Activated CD8-positive, alpha-beta memory T cell treated with anti-CD3 and anti-CD28 coated beads, Interleukin-2, amount 50 U/mL, for 24 hours (primary cell): ENCODE data around the gene ELFN1.

Source experiments
- DNase-seq: peaks from one replicate; pipeline ENCODE4 v3.0.0-alpha.2; 2020; ENCODE audit errors: extremely low read depth

ELFN1 gene

DNA sequence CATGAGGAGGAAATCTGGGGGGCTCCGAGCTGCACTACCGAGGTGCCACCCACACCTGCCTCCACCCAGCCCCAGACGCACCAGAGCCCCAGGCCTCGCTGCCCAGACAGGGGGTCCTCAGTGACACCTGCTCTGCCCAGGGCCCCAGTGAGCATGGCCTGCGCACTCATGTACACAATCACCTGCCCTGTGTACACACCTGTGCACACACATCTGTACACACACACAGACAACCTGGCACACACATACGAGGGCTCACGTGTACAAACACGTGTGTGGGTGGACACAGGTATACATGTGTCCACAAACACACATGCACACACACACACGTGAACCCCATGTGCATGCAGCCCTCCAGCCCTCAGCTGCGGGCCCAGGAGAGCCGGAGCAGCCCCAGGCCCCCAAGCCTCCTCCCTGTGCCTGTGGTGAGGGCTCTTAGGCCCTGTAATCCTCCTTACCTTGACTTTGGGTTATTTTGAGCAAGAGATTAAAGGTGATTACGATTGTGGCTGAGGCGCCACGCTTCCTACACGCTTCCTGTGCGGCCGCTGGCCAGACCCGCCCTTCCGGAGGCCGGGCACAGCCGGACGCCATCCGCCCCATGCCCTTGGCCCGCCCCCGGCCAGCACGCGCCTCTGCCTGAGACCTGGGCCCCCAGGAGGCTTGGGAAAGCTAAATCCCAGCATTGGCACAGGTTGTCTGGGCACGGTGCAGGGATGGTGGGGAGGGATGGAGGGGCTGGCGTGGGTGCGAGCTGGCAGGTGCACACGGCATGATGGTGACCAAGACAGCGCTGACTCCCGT lies 71.9 kb downstream of the ELFN1 start:
- DNase-seq = no peak

DNA sequence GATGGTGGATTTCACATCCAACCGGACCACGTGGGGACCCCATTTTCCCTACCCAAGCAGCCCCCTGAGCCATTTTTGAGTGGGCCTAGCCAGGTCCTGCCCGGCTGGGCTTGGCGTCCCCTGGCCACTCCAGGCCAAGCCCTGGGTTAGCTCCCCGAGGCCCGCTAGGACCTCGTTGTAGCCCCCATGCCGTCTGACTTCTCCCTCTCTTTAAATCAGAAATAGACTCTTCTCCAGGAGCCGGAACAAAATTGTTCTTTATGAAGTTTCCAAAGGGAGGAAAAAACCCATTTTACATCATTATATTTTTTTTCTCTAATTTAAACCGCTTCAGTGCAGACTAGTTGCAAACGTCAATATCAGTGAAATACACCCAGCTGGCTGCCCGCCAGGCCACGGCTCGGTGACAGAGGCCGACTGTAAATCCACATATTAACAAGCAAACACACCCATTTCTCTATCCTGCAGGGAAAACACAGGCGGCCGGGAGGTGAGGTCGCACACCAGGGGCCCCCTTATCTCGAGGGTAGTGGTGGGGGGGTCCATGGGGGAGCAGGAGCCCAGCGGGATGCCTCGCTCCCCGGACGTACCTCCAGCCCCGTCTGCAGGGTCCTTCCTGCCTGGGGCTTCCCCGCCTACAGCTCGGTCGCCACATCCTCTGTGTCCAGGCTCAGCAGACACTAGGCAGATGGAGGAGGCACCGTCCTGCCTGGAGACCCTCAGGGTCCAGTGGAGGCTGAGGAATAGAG lies 72.7 kb downstream of the ELFN1 start:
- DNase-seq = no peak

- DNase-seq = no peak
These were observed 73.6 kb downstream of the ELFN1 start for GRCh38 chr7:1743481-1744230.

DNA sequence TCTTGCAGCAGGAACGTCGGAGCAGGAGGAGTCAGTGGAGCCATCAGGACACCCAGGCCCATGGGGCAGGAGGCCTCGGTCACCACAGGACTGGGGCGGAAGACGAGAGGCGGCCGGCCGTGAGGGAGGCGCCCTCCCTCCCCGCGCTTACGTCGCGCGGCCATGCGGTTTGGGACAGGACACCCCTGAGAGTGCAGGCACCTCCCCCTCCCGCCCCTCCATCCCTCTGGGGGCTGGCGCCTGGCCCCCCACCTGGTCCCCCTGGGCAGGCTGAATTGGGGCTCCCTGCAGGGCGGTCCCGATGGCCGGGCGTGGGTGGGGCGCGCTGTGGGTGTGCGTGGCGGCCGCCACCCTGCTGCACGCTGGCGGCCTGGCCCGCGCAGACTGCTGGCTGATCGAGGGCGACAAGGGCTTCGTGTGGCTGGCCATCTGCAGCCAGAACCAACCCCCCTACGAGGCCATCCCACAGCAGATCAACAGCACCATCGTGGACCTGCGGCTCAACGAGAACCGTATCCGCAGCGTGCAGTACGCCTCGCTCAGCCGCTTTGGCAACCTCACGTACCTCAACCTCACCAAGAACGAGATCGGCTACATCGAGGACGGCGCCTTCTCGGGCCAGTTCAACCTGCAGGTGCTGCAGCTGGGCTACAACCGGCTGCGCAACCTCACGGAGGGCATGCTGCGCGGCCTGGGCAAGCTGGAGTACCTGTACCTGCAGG lies 74.4 kb downstream of the ELFN1 start:
- no peak for DNase-seq

- DNase-seq = no peak
These were observed 75.0 kb downstream of the ELFN1 start for GRCh38 chr7:1745018-1745532.

- DNase-seq = no peak
These were observed 75.8 kb downstream of the ELFN1 start for GRCh38 chr7:1745576-1746490.

GRCh38 chr7:1746491-1746975 lies 76.5 kb downstream of the ELFN1 start:
- no peak for DNase-seq

DNA sequence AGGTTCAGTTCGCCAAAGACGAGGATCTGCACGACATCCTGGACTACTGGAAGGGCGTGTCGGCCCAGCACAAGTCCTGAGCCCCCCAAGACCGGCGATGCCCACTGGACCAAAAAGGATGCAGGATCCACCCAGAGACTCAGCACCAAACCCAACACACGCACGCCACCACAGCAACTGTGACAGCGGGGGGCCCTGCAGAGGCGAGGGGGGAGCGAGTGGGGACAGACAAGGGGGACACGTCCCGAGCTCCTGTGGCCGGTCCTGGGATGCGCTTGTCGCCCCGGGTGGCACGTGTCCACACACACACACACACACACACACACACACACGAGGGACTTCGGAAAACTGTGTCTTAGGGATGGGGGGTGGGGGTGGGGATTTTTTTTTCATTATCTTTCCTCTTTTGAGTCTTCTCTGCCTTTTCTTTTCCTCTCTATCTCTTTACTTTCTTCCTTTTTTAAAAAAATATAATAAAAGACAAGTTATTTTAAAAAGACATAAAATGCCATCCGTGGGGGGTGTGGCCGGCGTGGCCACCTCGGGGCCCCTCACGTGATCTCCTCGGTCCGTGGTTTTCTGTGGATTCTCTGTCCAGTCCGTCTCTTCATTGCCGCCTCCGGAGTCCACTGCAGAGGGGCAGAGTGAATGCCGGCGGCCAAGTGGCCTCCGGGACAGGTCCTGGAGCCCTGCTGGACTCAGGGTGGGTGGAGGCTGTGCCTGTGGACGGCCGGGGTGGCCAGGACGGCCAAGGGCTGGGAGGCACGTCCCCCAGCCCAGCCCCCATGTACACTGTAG lies 77.1 kb downstream of the ELFN1 start:
- DNase-seq = no peak

GRCh38 chr7:1748076-1748838 lies 78.2 kb downstream of the ELFN1 start:
- no peak for DNase-seq

GRCh38 chr7:1748839-1749173 lies 78.7 kb downstream of the ELFN1 start:
- no peak for DNase-seq

DNA sequence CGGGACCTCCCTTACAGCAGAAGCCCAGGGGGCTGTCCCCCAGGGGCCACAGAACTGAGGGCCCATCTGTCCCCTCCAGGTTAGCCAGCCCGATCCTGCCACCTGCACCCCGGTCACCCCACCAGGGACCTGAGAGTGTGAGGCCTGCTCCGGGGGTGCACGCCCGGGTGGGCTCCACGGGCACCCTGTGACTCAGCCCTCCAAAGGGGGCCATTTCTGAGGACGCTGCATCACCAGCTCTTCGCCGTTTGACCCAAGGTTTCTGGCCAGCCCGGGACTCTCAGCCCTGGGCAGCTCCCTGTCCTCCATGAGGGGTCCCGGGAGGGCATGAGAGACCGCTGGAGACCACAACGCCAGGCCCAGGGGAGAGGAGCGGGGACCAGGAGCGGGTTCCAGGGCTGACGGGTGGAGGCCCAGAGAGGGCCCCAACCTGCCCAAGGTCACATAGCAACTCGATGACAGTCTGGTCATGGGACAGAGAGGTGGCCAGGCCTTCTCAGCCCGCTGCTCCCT lies 79.3 kb downstream of the ELFN1 start:
- DNase-seq = no peak

DNA sequence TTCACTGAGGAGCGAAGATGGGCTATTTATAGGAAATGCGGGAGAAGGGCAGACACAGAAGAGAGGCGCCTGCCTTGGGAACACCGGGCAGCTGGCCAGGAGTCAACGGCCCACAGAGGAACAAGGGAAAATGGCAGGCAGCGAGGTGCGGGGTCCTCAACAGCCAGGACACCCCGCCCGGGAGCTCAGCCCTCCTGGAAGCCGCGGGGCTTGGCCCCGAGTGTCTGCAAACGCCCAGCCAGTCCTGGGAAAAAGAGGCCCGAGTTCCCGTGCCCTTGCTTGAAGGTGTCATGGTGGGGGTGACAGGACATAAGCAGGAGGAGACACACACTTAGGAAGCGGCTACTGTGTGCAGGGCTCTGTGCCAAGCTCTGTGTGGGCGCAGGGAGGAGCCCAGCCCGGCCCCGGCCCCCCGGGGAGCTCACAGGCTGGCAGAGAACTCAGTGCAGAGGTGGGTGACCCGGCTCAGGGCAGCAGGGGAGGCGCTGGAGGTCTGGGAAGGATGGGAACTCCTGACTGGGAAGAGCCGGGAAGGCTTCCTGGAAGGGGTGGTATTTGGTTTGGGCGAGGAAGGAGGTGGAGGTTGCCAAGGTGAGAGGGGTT lies 79.9 kb downstream of the ELFN1 start:
- no peak for DNase-seq

DNA sequence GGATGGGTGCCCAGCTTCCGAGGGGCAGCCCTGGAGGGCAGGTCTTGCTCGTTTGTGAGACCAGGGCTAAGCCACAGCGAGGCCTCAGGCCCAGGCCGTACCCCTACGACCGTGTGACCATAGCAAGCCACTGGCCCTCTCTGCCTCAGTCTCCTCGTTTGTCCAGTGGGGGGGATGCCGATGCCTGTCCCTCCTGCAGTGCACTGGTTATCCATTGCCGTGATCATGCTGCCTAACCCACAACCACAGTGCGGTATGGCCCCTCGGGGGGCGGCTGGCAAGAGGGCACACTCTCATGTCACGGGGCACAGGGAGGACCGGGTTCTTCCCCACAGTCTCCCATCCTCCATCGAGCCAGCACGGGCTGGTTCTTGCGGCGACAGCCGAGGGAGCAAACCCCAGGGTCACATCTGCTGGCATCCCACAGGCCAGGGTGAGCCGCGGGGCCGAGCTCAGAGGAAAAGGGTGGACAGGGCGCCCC lies 80.5 kb downstream of the ELFN1 start:
- no peak for DNase-seq

DNA sequence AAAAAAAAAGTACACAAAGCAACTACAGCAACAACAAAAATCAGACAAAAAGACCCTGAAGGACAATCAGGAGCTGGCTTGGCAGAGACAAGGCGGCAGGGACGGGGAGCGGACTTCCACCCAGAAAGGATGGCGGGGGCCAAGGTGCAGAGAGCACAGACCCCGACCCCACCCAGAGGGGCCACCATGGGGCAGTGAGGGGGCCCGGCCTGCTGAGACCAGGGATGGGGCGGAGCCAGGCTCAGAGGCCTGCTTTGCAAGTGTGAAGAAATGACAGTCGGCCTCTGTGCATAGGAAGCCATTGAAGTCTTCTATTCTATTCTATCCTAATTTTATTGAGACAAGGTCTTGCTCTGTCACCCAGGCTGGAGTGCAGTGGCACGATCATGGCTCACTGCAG lies 82.0 kb downstream of the ELFN1 start:
- DNase-seq = no peak

- no peak for DNase-seq
These were observed 82.9 kb downstream of the ELFN1 start for GRCh38 chr7:1752771-1753563.

DNA sequence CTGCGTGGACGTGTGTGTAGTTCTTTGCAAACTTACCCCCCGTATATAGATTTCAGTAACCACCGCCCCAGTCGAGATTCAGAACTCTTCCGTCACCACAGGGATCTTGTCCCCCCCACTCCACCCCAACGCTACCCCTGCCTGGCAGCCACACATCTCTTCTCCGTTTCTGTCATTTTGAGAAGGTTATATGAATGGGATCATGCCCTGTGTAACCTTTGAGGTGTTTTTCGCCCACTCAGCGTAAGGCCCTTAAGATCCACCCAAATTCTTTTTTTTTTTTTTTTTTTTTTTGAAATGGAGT lies 83.4 kb downstream of the ELFN1 start:
- no peak for DNase-seq

- no peak for DNase-seq
These were observed 84.3 kb downstream of the ELFN1 start for GRCh38 chr7:1754345-1754908.
